ENCODE data around the gene RASGEF1B.
"Not testable (repeated sequence)": the region's sequence is repeated elsewhere in the genome, so short reads cannot be mapped to it uniquely, and the experiment has no call there.

Gene RASGEF1B

DNA sequence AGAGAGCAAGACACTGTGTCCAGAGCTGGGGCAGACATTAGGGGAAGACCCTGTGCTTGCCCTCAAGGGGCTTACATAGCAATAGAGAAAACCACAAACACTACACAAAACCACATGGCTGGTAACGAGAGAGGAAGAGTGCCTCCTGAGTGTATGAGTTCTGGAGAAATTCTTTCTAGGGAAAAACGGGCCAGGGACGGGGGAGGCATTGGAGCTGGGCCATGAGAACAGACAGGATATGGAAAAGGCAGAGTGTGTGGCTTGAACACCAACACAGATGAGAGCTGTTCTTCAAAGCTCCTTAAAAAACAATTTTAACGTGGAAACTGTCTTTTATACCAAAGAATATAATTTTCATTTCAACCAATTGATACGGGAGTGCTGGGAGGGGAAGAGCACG lies 42.7 kb downstream of the RASGEF1B start:
- DNase-seq (ENCODE audit: low read depth) = no peak

- DNase-seq (ENCODE audit: low read depth) = no peak
Measured at GRCh38 chr4:81428002-81428401, 43.7 kb downstream of the RASGEF1B start.

GRCh38 chr4:81427344-81427821 lies 44.3 kb downstream of the RASGEF1B start:
- DNase-seq (ENCODE audit: low read depth) = no peak

DNA sequence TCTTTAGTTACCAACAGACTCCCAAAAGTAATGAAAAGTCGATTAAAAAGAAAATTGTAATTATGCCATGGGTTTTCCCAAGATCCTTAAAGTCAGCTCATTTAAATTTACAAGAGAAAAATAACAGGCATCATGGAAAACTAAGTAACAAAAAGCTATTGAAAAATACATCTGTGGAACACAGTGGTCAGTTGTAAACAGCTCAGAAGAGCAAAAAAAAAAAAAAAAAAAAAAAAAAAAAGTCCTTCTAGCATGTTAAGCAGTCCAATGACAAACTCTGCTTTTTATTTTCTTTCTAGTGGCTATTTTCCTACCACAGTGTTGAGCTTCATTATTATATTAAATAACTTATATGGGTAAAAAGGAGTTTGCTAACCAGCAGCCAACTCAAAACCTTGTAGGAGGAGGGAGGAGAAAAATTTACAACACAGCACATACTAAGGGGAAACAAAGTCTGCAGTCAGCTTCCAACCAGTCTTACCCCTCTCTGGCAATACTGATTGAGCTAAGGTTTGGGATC lies 44.9 kb downstream of the RASGEF1B start:
- DNase-seq (ENCODE audit: low read depth) = no peak

- no peak for DNase-seq (ENCODE audit: low read depth)
Measured at GRCh38 chr4:81424816-81425755, 46.6 kb downstream of the RASGEF1B start.

DNA sequence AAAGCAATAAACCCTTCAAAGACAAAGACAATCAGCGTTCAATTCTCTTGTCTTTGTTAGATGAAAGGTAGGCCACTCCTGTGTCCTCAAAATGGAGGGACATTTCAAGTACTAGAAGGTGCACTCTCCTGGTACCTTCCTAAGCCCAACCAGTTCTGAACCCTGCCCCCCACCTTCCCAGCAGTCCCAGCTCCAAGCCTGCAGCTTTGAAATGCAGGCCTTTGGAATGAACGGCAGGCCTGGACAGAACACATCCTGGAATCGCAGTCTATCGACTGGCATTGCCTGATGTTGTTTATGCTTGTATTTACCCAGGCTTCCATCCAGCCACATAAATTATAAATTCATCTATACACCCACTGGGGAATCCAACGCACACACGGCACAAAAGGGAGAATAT lies 47.4 kb downstream of the RASGEF1B start:
- no peak for DNase-seq (ENCODE audit: low read depth)

DNA sequence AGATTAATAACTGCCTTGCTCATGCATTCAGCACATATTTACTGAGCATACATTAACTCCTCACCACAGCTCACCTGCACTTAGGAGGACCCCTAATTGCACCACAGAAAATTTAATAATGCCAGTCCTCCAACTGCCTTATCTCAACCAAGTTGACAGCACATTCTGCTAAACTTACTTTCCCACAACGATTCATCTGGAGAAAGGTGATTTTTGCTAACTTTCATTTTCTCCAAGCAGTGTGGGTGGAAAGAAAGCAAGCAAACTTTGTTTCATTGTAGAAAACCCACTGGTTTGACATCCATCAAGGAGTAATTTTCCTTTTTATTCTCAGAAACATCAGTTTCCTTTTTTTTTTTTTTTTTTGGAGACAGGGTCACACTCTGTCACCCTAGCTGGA lies 49.1 kb downstream of the RASGEF1B start:
- no peak for DNase-seq (ENCODE audit: low read depth)

- DNase-seq (ENCODE audit: low read depth) = no peak
Measured at GRCh38 chr4:81421346-81422218, 50.1 kb downstream of the RASGEF1B start.

- DNase-seq (ENCODE audit: low read depth) = no peak
Measured at GRCh38 chr4:81418572-81418971, 53.1 kb downstream of the RASGEF1B start.

DNA sequence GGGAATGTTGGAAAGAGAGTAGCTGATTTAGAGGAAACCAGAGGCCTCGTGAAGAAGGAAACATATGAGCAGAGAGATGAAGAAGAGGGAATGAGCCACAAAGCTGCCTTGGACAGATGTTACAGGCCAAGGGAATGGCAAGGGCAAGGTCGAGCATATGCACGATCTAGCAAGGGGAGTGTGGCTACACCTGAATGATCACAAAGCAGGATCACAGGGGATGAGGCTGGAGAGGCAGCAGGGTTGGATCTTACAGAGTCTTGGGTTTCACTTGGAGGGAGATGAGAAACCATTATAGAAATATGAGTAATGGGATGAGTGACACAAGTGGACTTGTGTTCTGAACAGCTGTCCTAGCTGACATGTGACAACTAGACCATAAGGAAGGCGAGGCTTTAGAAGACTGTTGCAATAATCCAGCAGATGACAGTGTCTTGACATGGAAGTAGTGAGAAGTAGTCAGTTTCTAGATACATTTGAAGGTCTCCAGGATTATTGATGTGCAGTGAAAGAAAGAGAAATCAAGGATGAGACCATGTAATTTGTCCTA lies 58.7 kb downstream of the RASGEF1B start:
- no peak for DNase-seq (ENCODE audit: low read depth)

DNA sequence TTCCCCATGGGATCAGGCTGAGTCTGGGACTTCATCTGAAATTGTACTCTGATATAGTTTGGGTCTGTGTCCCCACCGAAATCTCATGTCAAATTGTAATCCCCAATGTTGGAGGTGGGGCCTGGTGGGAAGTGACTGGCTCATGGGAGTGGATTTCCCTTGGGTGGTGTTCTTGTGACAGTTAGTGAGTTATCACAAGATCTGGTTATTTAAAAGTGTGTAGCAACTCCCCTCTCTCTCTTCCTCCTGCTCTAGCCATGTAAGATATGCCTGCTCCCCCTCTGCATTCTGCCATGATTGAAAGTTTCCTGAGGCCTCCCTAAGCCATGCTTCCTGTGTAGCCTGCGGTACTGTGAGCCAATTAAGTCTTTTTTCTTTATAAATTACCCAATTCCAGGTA lies 61.0 kb downstream of the RASGEF1B start:
- no peak for DNase-seq (ENCODE audit: low read depth)

- DNase-seq (ENCODE audit: low read depth) = no peak
Measured at GRCh38 chr4:81409836-81410235, 61.9 kb downstream of the RASGEF1B start.

DNA sequence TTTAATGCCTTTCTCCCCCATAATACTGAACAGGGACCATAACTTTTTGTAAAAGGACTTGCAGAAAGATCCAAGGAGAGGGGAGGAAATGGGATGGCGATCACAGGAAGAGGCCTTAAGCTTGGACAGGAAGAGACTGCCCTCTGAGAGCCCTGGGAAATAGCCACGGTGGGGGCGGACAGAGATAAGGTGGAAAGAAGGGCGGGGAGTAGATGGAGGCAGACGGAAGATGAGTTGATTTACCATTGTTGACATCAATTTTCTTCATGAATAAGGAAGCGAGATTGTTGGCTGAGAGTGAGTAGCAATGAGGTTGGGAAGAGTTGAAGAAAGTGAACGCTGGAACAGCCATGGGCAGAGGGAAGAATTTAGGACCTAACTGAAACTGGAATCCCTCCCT lies 63.4 kb downstream of the RASGEF1B start:
- no peak for DNase-seq (ENCODE audit: low read depth)

- no peak for DNase-seq (ENCODE audit: low read depth)
Measured at GRCh38 chr4:81407726-81408125, 64.0 kb downstream of the RASGEF1B start.

DNA sequence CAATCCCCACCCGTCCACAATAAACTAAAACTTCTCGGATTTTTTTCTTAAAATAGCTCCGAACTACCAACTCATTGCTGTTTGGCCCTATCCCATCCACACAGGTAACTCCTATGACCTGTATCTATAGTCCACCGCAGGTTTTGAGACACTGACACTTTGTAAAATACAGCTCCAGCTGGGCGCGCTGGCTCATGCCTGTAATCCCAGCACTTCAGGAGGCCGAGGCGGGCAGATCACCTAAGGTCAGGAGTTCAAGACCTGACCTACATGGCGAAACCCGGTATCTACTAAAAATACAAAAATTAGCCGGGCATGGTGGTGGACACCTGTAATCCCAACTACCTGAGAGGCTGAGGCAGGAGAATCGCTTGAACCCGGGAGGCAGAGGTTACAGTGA lies 65.2 kb downstream of the RASGEF1B start:
- DNase-seq (ENCODE audit: low read depth) = not testable (repeated sequence)

DNA sequence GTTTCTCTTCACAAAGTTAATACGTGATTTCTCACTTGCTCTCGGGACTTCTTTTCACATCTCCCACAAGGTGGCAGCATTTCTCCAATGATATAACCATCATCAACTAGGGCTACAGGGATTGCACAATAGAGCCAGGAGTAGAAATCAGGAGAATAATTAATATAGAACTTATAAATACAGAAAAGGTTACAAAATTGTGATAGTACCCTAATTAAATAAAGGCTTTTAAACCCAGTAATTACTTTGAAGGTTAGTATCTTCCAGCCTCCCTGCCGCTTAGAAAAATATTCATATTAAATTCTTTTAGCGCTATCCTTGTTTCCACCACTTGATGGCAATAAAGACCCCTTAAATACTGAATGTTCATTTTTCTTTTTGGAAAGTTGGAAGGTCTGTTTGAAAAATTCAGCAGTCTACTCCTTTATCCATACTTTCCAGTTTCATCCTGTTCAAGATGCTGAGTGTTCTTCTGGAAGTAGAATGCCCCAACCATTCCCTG lies 65.8 kb downstream of the RASGEF1B start:
- peak; percentile 7 for DNase-seq (ENCODE audit: low read depth)

GRCh38 chr4:81404741-81405140 lies 67.0 kb downstream of the RASGEF1B start:
- no peak for DNase-seq (ENCODE audit: low read depth)

DNA sequence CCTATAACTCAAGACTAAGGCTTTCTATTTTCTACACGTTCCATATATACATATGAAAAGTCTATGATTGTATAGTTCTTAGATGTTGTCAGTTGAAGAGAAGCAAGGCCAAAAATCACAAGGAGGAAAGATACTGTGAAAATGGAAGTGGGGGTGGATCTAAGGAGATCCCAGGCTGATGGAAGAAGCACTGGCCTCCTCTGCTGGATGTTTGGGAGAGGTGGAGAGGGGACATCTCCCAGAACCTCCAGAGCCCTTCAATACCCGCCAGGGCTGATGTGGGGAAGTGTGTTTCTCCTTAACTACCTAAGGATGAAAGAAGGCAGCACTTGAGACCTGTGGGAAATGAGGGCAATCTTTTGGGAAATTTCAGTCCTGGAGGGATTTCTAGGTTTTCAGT lies 67.4 kb downstream of the RASGEF1B start:
- DNase-seq (ENCODE audit: low read depth) = no peak

GRCh38 chr4:81399306-81400086 lies 72.2 kb downstream of the RASGEF1B start:
- no peak for DNase-seq (ENCODE audit: low read depth)

GRCh38 chr4:81398379-81398778 lies 73.3 kb downstream of the RASGEF1B start:
- DNase-seq (ENCODE audit: low read depth) = no peak

GRCh38 chr4:81397635-81398034 lies 74.1 kb downstream of the RASGEF1B start:
- DNase-seq (ENCODE audit: low read depth) = no peak

Data from activated gamma-delta T cell treated with anti-CD3 and anti-CD28 coated beads, Interleukin-2, amount 50 U/mL, for 16 hours (primary cell).